GM18511 (cell line): ENCODE data around the gene IL1B.
"Not testable (repeated sequence)": the region's sequence is repeated elsewhere in the genome, so short reads cannot be mapped to it uniquely, and the experiment has no call there.

ENCODE experiments used
- ATAC-seq: cut with Tn5 transposase; IDR thresholded peaks from one replicate; pipeline ENCODE4 v1.9.1; 2021; ENCODE audit warnings: mild to moderate bottlenecking, moderate library complexity; ENCODE audit not compliant: unreplicated experiment

The IL1B gene

GRCh38 chr2:112850588-112850987, 14.0 kb upstream of the IL1B start:
- no peak for ATAC-seq

GRCh38 chr2:112849956-112850355, 13.4 kb upstream of the IL1B start:
- no peak for ATAC-seq

- no peak for ATAC-seq
These were observed 12.3 kb upstream of the IL1B start for GRCh38 chr2:112848833-112849232.

GRCh38 chr2:112846031-112846430, 9.5 kb upstream of the IL1B start:
- ATAC-seq, result no peak

GRCh38 chr2:112843836-112844235, 7.3 kb upstream of the IL1B start:
- no peak for ATAC-seq

- ATAC-seq, result no peak
These were observed 6.7 kb upstream of the IL1B start for GRCh38 chr2:112843288-112843687.

- ATAC-seq, result no peak
These were observed 4.9 kb upstream of the IL1B start for GRCh38 chr2:112841295-112842044.

GRCh38 chr2:112840068-112840445, 3.5 kb upstream of the IL1B start:
- ATAC-seq, result no peak

- ATAC-seq, result no peak
These were observed 3.0 kb upstream of the IL1B start for GRCh38 chr2:112839407-112840067.

GRCh38 chr2:112836163-112836560, 417 bp downstream of the IL1B start:
- ATAC-seq, result no peak

GRCh38 chr2:112835536-112836162, 930 bp downstream of the IL1B start:
- ATAC-seq, result no peak

- ATAC-seq, result no peak
These were observed 1.5 kb downstream of the IL1B start for GRCh38 chr2:112835061-112835501.

GRCh38 chr2:112834396-112835037, 2.1 kb downstream of the IL1B start:
- ATAC-seq, result no peak

- no peak for ATAC-seq
These were observed 2.6 kb downstream of the IL1B start for GRCh38 chr2:112833976-112834375.

- not testable (repeated sequence) for ATAC-seq
These were observed 3.0 kb downstream of the IL1B start for GRCh38 chr2:112833639-112833931.

- ATAC-seq, result no peak
These were observed 3.5 kb downstream of the IL1B start for GRCh38 chr2:112832841-112833638.

- ATAC-seq, result no peak
These were observed 4.4 kb downstream of the IL1B start for GRCh38 chr2:112831946-112832840.

- no peak for ATAC-seq
These were observed 5.1 kb downstream of the IL1B start for GRCh38 chr2:112831513-112831845.

- ATAC-seq, result no peak
These were observed 5.7 kb downstream of the IL1B start for GRCh38 chr2:112830682-112831512.
